Esophagus muscularis mucosa (tissue), 4 donors: Measurements from ENCODE around the gene RBX1. TPM values are rescaled to one million over a fixed set of nuclear protein-coding genes. Genes with fewer than 3 reads are reported as not detected.

Experiments
- DNase-seq: peaks from one replicate; pipeline ENCODE4 v3.0.0-alpha.2; 2017; ENCODE audit errors: extremely low spot score
- H3K27ac ChIP-seq, 4 donors: fragments of 200-600 bp; sonication (generic); replicated peaks in 1 of 4; 1 replicate in 3 of 4; 2 replicates in 1 of 4; pipeline ENCODE4 v1.5.1; 2016 to 2019; ENCODE audit warnings: mild to moderate bottlenecking in 1 of 4
- H3K27me3 ChIP-seq, 4 donors: fragments of 200-600 bp; sonication (generic); one replicate each; pipeline versions ENCODE4 v1.5.1 to v1.6.0; 2016 to 2019
- H3K36me3 ChIP-seq, 4 donors: fragments of 200-600 bp; sonication (generic); one replicate each; pipeline ENCODE4 v1.5.1; 2016 to 2019
- H3K4me1 ChIP-seq, 4 donors: fragments of 200-600 bp; sonication (generic); one replicate each; pipeline ENCODE4 v1.5.1; 2016 to 2019
- H3K4me3 ChIP-seq, 4 donors: fragments of 200-600 bp; sonication (generic); 1 replicate in 2 of 4; 2 replicates in 2 of 4; pipeline ENCODE4 v1.5.1; 2016 to 2019; ENCODE audit warnings: mild to moderate bottlenecking in 4 of 4, moderate library complexity in 1 of 4
- H3K9me3 ChIP-seq, 4 donors: fragments of 200-600 bp; sonication (generic); 1 replicate in 3 of 4; 2 replicates in 1 of 4; pipeline ENCODE4 v1.5.1; 2016 to 2019
- EP300 ChIP-seq: sonication (generic); formaldehyde crosslinking; IDR thresholded peaks from one replicate; pipeline ENCODE4 v1.6.1; 2017; ENCODE audit warnings: antibody characterized with exemption
- POLR2A ChIP-seq: fragments of 450-650 bp; IDR thresholded peaks from one replicate; pipeline ENCODE4 v1.6.1; 2017; ENCODE audit warnings: antibody characterized with exemption, moderate library complexity, mild to moderate bottlenecking, low read depth
- POLR2AphosphoS5 ChIP-seq, 2 donors: sonication (generic); formaldehyde crosslinking; IDR thresholded peaks; one replicate each; pipeline ENCODE4 v1.6.1; 2017; ENCODE audit warnings: antibody characterized with exemption in 2 of 2
- WGBS: methylation state at CpG from one replicate; pipeline ENCODE4 v1.1.5; 2018; 5-methylcytosine and 5-hydroxymethylcytosine counted together
- intact Hi-C: fragments of 100-400 bp; cut with DNase I; formaldehyde crosslinking; loops from one replicate; pipeline ENCODE4 v1.15.1; 2023
- total RNA-seq, 4 donors: library from RNA; depleted of rRNA; stranded (reverse); fragments of >200 nt; gene quantifications; one replicate each; pipeline versions ENCODE4 v1.1.0 to v1.2.1, GENCODE V29; 2016
- TF ChIP-seq, protein P1 (sequence below), 3 experiments: fragments of 200-600 bp in 2 of 3; fragments of 450-650 bp in 1 of 3; sonication (generic) in 2 of 3; IDR thresholded peaks; one replicate each; pipeline ENCODE4 v1.5.1; 2017 to 2019; ENCODE audit warnings: antibody characterized with exemption in 3 of 3, mild to moderate bottlenecking in 2 of 3, moderate library complexity in 1 of 3

RBX1 gene
- total RNA-seq, 4 donors from 2014 or later, result 35.6 to 44.4 (median 39.6) TPM

DNA sequence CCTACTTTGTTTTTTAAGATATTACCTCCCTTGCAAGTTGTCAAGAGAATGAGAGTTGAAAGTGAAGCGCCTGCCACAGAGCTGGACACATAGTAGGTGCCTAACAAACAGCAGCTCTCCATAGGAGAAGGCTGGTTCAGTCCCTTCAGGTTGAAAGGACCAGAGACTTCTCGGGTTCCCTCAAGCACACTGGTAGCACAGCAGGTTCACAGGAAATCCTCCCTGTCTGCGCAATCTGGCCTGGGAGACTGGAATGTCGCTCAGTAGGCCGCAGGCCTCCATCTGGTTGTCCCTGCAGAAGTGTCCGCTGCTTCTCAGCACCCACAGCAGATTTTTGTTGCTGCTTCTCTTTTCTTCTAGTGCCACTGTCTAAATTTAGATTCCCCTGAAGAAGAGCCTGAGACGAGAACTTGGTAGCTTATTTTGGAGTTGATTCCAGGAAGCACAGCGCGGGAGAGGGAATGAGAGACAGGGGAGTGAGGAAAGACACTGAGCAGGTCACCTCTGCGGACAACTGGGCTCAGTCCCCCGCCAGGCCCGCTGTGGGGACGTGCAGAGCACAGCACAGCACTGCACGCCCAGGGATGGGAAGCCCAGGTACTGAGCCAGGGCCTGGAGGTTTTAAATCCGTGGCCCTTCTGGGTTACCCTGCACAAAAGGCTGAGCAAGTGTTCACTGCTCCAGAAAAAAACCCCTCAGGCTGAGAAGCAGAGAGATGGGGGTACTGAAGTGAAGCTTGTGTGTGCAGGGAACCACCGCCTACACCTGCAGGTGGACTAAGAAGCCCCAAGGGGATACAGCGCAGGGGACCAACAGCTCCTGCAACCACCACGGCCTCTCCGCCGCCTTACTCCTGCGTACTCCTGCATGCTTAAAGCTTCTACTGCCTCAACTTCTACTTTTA is 31.6 kb downstream of the RBX1 start:
- Histone ChIP-seq H3K36me3 (no peaks in the 10 kb centered on the region), H3K9me3 (no peaks in the 10 kb centered on the region), H3K4me1 (peaks cover 3 to 15% (median 11%) of the 10 kb centered on the region in 4 donors), H3K27me3 (no peaks in the 10 kb centered on the region), H3K27ac (peak overlapping the region; percentile 42 to 69 (median 49)), H3K4me3 (no peak overlapping the region)
- intact Hi-C loops, result no loop called here
- DNase-seq, result no peak
- TF ChIP-seq, protein P1, sequence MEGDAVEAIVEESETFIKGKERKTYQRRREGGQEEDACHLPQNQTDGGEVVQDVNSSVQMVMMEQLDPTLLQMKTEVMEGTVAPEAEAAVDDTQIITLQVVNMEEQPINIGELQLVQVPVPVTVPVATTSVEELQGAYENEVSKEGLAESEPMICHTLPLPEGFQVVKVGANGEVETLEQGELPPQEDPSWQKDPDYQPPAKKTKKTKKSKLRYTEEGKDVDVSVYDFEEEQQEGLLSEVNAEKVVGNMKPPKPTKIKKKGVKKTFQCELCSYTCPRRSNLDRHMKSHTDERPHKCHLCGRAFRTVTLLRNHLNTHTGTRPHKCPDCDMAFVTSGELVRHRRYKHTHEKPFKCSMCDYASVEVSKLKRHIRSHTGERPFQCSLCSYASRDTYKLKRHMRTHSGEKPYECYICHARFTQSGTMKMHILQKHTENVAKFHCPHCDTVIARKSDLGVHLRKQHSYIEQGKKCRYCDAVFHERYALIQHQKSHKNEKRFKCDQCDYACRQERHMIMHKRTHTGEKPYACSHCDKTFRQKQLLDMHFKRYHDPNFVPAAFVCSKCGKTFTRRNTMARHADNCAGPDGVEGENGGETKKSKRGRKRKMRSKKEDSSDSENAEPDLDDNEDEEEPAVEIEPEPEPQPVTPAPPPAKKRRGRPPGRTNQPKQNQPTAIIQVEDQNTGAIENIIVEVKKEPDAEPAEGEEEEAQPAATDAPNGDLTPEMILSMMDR (IDR thresholded peaks at IDR 0.05), result no peak
- TF ChIP-seq EP300 (no peak), POLR2AphosphoS5 (IDR thresholded peaks at IDR 0.05) (no peak), POLR2A (no peak)
- WGBS, result 67% methylated on average over 20 of the region's 21 CpGs

DNA sequence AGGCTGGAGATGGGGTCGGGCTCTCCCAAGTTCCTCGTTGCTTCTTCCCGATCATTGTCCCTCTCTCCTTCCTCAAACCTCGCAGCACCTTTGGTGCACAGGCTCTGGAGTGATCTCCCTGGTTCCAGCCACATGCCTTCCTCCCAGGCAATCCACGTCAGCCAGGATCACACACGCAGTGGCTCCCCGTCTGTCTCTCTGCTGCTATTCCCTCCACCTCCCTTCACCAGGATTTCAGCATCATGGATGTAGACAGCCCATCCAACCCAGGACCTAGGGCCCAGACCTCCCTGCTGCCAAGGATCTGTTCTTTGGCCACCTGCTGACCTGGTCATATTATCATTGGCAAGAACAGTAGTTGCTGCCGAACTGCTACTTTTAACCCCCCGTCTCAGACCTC is 40.1 kb downstream of the RBX1 start:
- no peak for DNase-seq
- WGBS, result 87% methylated on average over 9 of the region's 9 CpGs
- TF ChIP-seq, protein P1 (IDR thresholded peaks at IDR 0.05), result no peak
- no peak for TF ChIP-seq POLR2AphosphoS5 (IDR thresholded peaks at IDR 0.05)
- TF ChIP-seq EP300, result no peak
- no peak for TF ChIP-seq POLR2A
- Histone ChIP-seq H3K36me3 (no peaks in the 10 kb centered on the region), H3K27ac (no peak overlapping the region), H3K4me1 (no peaks in the 10 kb centered on the region), H3K27me3 (peaks cover 0 to 27% (median 0%) of the 10 kb centered on the region in 4 donors), H3K4me3 (no peak overlapping the region), H3K9me3 (no peaks in the 10 kb centered on the region)
- intact Hi-C loops, result no loop called here

DNA sequence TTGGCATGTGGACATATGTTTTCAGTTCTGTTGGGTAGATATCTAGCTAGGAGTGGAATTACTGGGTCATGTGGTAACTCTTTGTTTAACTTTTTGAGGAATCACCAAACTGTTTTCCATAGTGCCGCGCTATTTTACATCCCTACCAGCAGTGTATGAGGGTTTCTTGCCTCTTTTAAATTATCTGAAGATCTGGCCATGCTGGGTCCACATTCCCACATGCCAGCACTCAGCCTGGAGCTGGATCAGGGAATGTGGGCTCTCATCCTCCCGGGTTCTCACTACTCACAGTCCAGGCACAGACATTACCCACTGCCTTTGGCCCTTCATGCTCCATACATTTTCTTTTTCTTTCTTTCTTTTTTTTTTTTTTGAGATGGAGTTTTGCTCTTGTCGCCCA is 44.6 kb downstream of the RBX1 start:
- Histone ChIP-seq H3K9me3 (no peaks in the 10 kb centered on the region), H3K27ac (no peak overlapping the region), H3K4me1 (no peaks in the 10 kb centered on the region), H3K27me3 (peaks cover 0 to 20% (median 0%) of the 10 kb centered on the region in 4 donors), H3K4me3 (no peak overlapping the region), H3K36me3 (no peaks in the 10 kb centered on the region)
- intact Hi-C loops, result no loop called here
- DNase-seq, result no peak
- 88% methylated on average over 4 of the region's 4 CpGs for WGBS
- TF ChIP-seq POLR2A, result no peak
- TF ChIP-seq, protein P1 (IDR thresholded peaks at IDR 0.05), result no peak
- no peak for TF ChIP-seq POLR2AphosphoS5 (IDR thresholded peaks at IDR 0.05)
- no peak for TF ChIP-seq EP300

DNA sequence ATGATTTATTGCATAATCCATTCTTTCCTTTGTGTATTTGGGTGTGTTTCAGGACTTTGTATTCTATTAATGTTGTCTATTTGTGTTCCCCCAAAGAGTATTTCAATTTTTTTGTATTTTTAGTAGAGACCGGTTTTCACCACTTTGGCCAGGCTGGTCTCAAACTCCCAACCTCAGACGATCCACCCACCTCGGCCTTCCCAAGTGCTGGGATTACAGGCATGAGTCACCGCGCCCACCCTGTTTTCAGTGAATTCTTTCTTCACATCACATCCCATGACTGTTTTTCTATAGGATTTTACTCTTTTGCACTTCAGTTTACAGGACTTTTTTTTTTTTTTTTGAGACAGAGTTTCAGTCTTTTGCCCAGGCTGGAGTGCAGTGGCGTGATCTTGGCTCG is 46.3 kb downstream of the RBX1 start:
- H3K27me3 ChIP-seq, result peaks cover 0 to 6% (median 0%) of the 10 kb centered on the region in 4 donors
- DNase-seq, result no peak

More for the DNA sequence above, 46.3 kb downstream of the RBX1 start:
- H3K27ac ChIP-seq, result no peak overlapping the region
- 95% methylated on average over 7 of the region's 7 CpGs for WGBS
- TF ChIP-seq POLR2AphosphoS5 (IDR thresholded peaks at IDR 0.05) (no peak), EP300 (no peak), POLR2A (no peak)
- TF ChIP-seq, protein P1 (IDR thresholded peaks at IDR 0.05), result no peak
- no peaks in the 10 kb centered on the region for H3K4me1 ChIP-seq
- intact Hi-C loops, result no loop called here
- H3K4me3 ChIP-seq, result no peak overlapping the region
- no peaks in the 10 kb centered on the region for H3K9me3 ChIP-seq
- H3K36me3 ChIP-seq, result no peaks in the 10 kb centered on the region
